ENCODE results near the gene CUZD1.
A peak's percentile ranks its signal among the peaks of the same experiment; 100 is the strongest.

CUZD1 gene

DNA sequence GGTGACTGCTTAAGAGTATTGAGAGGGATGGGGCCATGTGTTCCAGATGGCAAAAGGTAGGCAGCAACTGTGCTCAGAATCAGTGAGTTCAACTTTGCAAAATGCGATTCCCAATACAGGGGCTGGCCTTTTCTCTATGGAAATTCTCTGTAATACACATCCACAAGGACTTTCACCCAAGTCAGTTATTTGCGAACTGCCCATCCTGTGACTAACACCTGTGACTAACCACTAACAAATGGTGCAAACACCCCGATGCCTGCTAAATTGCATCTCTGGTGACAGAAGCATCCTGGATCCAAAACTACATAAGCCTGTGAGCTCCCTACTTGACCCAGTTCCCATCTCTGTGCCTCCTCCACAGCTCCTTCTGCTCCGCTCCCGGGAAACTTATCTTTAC, 9.0 kb upstream of the CUZD1 start:
- DNase-seq (ENCODE audit: low spot score): peak; percentile 79

DNA sequence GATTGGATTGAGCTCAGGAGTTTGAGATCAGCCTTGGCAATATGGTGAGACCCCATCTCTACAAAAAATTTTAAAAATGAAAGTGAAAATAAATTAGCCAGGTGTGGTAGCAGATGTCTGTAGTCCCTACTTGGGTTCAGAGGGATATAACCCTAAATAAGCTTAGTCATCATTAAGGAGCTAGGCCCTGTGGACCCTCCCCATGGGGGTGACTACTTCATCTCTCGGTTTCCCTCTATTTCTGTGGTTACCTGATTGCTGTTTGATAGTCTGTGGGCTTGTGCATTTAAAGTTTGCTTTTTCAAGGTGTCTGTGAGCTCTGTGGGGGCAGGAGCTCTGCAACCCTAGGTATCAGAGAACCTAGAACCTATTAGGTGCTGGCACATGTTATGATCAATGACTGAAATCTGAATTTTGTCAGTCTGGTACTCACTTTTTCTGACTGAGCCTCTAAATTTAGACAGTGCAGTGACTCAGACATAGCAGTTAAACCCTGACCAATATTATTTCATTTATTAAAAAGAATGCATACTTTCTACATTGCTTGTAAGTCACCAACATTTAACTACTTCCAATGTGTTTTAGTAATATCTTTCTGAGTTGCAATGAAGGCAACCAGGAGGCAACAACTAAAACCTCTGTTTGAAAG, 8.1 kb upstream of the CUZD1 start:
- DNase-seq (ENCODE audit: low spot score): peak; percentile 49

DNA sequence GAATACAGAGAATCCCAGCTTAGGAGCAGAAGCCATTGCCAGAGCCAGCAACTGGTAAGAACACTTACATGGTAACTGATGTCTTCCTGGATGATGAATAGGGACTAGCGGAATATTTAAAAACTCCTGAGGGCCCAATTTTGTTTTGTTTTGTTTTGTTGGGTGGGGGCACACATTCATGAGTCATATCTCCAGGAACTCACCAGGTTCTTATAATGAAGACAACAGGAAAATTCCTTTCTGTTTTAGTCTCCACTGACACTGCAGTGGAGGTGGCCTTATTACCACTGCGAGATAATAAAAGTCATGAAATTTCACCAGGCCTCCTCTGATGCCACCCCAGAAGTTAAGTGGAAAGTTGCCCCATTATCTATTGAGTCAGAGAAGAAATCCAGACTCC, 6.6 kb upstream of the CUZD1 start:
- DNase-seq (ENCODE audit: low spot score): no peak

DNA sequence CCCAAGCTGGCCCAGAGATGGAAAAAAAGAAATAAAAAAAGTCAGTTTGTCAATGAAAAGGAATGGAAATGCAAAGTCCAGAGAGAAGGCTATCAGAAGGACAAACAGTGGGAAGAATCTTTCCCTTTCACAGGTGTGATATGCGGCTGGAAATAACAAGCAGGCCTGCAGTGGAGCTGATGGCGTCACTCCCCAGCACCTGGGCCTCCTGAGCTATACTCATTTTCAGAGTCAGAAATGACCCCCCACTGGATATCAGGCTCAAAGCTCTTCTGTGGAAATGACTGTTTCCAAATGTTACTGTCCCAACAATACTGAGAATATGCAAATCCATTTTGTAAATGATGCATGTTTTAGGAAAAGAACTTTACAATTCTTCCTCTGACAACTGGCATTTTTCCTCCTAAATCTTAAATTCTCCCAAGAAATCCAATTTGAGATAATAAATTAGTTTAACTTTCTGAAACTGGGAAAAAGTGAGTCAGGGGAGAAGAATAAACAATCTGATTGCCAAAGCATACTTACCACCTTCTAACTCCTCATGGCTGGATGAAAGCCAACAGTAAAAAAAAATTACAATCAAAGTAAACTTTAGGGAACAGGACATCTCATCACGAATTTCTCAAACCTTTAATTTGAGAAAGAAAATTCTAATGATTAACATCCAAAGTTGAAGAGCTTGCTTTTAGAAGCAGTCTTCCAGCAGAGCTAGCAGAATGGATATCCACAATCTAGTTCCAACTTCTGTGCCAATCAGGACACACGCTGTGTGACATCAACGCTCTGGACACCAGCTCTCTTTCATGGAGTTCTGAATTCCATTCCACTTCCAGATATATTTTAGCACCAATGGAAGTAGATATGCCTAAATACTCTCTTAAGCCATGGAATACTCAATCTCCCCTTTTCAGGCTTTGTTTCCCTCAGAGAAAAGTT, 5.3 kb upstream of the CUZD1 start:
- DNase-seq (ENCODE audit: low spot score): no peak

DNA sequence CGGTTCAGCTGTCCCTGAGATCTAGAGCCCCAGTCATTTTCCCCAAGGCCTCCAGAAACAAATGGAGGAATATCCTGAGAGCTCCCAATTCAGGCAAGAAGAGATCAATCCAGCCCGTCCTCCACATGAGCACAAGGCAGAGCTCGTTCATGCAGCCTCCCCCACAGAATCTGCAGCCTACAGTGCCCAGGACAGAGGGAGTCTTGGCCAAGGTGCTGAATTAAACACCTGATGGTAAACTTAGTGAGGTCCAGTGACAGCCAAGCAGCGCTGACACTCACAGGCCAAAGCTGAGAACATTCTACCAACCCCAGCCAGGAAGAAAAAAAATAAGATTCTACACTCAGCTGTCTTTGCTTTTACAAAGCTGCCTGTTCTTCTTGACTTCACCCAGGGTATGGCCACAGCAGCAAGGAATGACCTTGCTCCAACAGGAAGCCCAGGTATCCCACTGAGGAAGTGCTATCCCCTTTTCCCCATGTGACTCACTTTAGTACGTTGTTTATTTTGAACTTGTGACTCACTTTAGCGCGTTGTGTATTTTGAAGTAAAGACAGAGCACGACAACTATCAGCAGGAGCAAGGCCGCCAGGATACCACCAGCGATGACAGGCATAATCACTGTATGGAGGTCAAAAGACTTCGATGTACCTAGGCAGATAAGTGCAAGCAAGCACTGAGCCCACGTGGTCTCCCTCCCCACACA, 4.4 kb upstream of the CUZD1 start:
- no peak for DNase-seq (ENCODE audit: low spot score)

DNA sequence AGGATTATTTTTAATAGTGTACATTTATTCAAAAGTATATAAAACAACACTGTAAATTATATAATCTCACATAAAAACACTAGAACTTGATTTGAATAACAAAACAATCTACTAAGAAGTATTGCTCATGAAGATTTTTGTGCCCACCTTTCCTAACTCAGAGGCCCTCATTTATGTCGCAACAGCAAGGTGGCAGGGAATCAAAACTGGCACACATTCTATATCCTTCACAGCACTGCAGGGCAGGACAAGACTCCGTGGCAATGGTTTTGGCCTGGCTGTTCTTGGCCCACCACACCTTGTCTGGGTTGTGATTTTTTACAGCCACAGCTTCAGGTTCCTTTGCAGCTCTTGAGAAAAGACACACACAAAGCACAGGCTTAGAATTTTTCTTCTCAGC, 3.4 kb upstream of the CUZD1 start:
- no peak for DNase-seq (ENCODE audit: low spot score)

DNA sequence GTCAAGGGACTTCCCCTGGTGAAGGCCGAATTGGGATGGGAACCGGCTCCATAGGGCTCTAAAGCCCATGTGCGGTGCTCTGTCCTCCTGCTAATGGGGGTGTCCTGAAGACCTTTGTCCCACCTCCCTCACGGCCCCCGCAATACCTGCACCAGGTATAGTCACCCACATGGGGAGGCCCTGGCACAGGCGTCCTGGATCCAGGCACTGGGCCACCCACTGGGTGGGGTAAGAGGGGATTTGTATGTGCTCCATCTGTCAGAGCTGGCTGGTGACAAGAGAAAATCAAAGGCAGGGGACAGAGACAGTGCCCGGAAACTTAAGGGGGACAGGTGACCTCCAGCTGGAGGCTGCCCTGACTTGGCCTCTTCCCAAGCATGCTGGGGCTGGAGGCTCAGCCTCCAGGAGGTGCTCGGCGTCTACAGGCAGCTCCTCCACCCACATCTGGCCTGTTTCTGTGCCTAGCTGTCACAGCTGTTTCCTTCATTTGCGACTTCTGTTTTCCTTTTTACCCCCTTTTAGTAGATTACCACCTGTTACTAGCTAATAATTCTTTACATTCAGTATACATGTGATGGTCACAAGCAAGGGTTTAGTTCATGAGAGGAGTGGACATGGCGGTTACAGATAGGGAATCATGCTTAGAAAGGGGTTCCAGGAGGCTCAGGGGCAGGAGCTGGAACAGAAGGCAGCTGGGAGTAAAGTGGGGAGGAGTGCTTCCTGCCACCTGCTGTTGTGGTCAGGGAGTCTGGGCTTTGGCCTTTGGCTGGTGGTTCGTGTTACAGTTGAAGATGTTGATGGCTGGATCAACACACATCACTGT, 2.3 kb upstream of the CUZD1 start:
- DNase-seq (ENCODE audit: low spot score): no peak

DNA sequence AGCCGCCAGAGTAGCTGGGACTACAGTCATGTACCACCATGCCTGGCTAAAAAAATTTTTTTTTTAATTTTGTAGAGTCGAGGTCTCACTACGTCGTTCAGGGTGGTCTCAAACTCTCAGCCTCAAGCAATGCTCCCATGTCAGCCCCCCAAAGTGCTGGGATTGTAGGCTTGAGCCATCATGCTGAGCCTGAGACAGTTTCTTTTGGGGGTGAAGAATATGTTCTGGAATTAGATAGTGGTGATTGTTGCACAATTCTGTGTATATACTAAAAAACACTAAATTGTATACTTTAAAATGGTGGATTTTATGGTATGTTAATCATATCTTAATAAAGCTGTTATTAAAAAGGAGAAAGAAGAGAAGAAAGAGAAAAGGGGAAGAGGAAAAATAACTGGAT, 1.5 kb downstream of the CUZD1 start:
- DNase-seq (ENCODE audit: low spot score): no peak

DNA sequence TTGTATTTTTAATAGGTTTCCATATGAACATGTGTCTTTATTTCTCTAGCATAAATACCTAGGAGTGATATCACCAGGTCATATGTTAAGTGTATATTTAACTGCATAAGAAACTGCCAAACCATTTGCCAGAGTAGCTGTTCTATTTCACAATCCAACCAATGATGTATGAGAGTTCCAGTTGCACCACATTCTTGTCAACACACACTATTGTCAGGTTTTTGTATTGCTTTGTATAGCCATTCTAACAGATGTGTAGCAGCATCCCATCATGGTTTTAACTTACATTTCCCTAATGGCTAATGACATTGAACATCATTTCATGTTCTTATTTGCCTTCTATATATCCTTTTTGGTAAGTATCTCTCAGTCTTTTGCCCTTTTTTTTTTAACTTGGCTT, 4.1 kb downstream of the CUZD1 start:
- DNase-seq (ENCODE audit: low spot score): no peak

DNA sequence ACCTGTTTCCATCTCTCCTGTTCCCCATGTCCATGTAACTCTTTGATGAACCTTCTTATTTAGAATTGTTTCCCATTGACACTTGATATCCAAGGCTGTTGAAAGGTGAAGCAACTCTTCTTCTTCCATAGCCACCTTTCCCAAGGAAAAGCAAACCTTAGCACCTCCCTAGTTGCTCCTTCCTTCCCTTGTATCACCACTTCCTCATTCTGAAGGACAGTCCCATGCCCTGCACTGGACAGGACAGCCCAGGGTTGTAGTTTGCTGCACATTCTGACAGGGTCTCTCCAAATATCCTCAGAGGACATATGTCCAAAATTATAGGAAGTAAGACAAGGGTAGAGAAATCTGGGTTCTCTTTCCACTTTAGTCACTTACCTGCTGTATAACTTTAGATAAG, 6.2 kb downstream of the CUZD1 start:
- no peak for DNase-seq (ENCODE audit: low spot score)

DNA sequence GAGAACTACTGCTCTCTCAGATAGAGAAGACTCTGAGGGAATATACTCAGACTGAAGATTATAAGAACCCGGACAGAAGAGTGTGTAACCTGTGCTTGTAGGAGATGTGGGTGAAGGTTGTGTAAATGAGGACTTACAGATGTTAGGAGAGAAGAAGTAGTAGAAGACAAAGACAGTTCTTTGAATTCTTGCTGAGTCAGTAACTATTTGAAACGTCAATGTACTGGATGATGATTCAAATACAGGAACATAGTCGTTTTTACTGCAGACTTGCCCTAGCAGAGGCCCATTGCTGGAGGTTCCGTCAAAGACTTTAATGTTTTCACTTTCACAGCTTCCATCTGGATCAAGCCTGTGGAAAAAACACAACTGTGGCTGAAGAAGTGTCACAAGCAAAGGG, 6.8 kb downstream of the CUZD1 start:
- DNase-seq (ENCODE audit: low spot score): no peak

DNA sequence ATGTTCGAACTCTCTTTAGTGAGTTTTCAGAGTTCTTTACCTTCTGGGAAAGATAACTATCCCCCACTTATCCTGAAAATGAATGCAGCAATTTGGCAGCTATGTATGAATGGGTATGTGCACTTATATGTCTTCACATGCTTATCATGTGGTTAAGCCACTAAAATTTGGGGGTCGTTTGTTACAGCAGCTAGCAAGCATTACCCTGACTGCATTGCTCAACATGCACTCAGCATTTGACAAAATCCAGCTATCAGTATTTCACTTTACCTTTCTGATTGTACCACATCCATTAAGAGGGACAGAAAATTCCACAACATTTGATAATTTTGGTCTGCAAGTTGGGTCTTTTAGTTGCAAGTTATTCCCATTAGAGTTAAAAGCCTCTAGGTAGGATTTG, 9.7 kb downstream of the CUZD1 start:
- no peak for DNase-seq (ENCODE audit: low spot score)

DNA sequence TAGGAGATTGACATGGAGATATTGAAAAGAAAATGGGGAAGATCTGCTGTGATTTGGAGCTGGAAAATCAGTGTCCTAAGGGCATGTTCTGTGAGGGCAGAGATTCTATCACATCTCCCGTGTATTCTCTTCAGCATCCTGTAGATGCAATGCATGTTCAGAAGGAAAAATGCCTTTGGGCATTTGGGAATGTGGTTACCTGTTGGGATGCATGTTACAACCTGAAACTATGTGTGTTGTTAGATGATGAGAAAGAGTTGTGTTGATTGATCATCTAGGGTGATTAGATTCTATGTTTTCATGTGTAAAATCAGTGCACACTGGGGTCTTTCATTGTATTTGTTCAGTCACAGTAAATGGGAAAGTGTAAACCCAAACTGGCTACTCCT, 14.7 kb downstream of the CUZD1 start:
- no peak for DNase-seq (ENCODE audit: low spot score)

DNA sequence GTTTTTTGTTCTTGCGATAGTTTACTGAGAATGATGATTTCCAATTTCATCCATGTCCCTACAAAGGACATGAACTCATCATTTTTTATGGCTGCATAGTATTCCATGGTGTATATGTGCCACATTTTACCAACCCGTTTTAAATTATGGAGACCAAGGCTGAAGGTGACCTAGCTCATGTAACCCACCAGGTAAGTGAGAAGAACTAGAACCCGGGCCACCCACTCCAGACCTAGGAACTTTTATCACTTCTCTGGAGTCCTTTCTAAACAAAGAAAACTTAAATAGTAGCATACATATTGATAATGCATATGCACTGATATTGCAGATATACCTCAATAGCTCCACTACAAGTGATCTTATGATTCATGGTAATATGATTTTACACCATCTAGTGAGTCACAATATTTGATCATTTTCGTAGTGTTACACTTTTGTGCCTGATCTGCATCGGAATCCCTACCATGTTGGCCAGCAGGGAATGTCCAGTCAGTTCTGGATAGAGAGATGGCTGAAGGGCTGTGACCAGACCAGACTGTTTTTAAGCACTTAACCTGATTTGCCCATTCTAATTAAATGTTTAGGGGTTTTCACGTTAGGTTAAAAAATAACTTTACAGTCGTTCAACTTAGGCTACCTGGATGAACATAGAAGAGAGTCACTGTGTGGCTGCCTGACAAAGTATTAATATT, 15.2 kb downstream of the CUZD1 start:
- DNase-seq (ENCODE audit: low spot score): no peak

DNA sequence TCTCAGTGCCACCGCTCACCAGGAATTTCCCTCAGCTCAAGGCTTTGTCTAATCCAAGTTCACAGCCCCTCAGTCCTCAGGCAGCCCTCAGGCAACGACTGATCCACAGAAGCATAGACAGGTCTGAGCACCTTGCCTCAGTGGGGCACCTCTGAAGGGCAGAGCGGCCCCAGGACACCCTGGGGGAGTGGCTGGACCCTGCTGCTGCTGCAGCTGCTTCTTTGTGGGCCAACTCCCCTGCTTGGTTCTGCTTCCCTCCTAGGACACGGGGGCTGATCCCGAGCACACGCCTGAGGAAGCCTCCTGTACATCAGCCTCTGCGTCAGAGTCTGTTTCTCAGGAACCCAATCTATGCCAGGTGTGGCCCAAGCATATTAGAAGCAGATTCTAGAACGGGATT, 16.2 kb downstream of the CUZD1 start:
- no peak for DNase-seq (ENCODE audit: low spot score)

DNA sequence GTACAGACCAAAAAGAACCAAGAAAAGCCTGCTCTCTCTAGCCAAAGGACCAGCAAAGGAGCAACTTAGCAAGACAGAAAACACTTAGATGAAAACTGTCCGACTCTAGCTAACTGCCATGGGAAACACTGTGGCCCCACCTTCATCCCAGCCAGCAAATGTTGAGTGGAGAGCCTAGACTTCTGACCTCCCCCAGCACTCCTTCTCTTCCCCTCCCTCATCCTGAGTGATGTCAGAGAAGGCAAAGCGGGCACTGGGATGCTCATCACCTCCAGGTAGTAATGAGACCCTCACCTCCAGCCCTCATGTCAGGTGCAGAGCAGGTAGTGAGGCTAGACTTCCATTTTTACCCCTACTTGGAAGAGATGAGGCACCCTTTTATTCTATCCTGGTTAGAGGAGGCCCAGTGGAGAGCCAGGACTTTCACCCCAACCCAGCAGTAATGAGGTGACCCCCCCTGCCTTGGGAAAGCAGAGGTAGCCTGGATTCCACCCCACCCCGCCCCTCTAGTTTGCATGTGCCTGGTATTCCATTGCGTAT, 16.9 kb downstream of the CUZD1 start:
- no peak for DNase-seq (ENCODE audit: low spot score)

DNA sequence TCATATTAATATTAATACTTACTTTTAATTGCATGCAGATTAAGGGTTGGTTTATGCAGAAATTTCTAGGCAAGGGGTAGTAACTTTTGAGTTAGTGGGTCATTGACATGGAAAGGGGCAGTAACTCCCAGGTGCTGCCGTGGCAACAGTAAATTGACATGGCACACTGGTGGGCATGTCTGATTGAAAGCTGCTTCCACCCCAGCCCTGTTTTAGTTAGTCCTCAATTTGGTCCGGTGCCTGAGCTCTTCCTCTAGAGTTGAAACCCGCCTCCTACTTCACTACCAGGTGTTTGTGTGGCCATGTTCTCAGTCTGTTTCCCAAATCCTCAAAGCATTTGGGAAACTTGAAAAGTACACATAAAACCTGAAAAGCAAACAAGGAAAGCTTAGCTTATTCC, 18.4 kb downstream of the CUZD1 start:
- no peak for DNase-seq (ENCODE audit: low spot score)

DNA sequence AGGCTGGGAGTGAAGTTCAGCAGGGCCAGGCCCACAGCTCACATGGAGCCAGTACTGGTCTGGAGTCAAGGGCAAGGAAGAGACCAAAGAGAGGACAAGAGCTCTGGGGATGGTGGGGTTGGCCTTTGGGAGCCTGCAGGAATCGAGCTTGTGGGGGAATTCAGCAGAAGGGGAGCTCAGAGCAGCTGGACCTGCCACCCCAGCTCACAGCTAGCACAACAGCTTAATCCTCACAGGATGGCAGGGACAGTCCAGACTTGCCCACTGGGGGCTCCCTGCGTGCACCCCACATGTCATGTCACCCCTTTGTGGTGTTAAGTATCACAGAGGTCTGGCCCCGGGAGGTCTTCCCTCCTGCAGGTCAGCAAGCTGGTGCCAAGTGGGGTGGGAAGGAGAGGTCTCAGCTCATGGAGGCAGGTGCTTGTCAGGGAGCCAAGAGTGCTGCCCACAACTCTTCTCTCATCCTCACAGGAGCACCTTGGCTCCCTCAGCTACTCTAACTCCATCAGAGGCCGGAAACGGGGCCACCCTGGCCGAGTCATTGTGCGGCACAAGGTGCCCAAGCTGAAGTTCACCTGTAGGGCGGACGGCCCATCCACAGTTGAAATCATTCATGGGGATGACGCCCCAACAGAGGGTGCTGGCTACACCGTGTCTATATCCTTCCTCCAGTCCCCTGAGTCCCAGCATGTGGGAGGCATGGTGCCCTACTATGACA, 22.5 kb downstream of the CUZD1 start:
- no peak for DNase-seq (ENCODE audit: low spot score)

DNA sequence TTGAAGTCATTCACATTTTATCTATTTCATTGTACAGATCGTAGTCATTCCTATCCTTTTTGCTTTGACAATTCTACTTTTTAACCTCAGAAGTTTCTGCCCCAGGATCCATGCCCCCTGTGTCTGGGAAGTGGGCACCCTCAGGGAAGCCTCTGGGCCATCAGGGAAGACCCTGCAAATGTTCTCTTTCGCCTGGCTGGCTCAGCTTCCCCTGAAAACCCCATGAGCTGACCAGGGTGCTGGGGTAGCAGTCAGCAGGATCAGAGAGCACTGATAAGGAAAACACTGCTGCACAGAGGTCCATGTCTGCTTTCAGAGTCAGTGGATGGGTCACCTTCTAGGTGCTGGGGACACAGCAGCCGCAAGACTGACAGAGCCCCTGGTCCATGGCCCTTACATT, 23.8 kb downstream of the CUZD1 start:
- DNase-seq (ENCODE audit: low spot score): no peak

DNA sequence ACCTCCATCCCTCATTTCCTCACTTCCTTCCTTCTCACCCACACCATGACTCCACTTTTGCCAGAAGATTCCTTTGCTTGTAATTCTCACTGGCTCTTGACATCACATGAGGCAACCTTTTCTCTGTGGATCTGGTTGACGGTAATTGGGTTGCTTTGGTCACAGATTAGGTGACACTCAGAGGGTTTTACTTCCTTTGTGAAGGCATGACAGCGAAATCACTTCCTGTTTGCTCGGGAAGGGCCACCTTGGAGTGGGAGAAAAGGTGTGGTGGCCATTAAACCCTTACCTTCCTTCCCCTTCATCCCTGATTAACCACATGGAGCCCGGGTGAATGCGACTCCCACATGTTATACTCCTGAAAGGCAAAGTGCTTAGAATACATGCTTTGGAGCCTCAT, 30.2 kb downstream of the CUZD1 start:
- DNase-seq (ENCODE audit: low spot score): no peak

DNA sequence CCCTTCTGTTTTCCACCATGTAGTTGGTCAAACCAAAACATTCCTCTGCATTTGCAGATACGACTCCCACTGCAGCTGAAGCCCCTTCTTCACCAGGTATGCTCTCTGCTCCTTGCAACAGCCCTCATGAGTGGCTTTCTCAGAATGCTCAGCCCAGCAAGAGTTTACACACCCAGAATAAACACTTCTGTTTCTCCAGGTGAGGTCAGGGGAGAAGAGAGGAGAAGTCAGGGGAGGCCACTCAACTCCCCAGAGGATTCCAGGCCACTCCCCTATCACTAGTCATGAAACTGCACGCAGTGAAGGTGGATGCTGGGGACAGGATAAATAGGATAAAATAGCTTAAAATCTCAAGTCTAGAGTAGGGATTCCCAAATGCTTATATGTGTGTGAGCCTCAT, 31.2 kb downstream of the CUZD1 start:
- no peak for DNase-seq (ENCODE audit: low spot score)
